Smooth muscle cell of the coronary artery (primary cell): ENCODE results near the gene DKK2. TPM values are rescaled to one million over a fixed set of nuclear protein-coding genes. Genes with fewer than 3 reads are reported as not detected.

Experiments
- total RNA-seq: library from RNA; depleted of rRNA; stranded (reverse); fragments of >200 nt; gene quantifications from 2 replicates; pipeline ENCODE4 v1.2.3, GENCODE V29; 2014; ENCODE audit warnings: low replicate concordance

DKK2 gene
- total RNA-seq = 0.38 and 1.9 TPM in 2 replicates

GRCh38 chr4:107035819-107036583, at the start of gene DKK2:
TSS of gene DKK2 (minus strand) at chr4:107036313. CDS start at chr4:107035591, 722 bp downstream.

